HepG2 (cell line): ENCODE measurements around the gene GMNN. TPM values are rescaled to one million over a fixed set of nuclear protein-coding genes. Genes with fewer than 3 reads are reported as not detected.
A peak's percentile ranks its signal among the peaks of the same experiment; 100 is the strongest.

Experiments used
- GATA4 ChIP-seq: sonication (generic); IDR thresholded peaks from 2 replicates; pipeline ENCODE4 v1.6.1; 2016; ENCODE audit warnings: antibody characterized with exemption, low read depth, borderline replicate concordance
- HNRNPL ChIP-seq: fragments of 200-400 bp; formaldehyde crosslinking; IDR thresholded peaks from 2 replicates; pipeline ENCODE4 v1.6.1; 2017; ENCODE audit warnings: mild to moderate bottlenecking, low read depth, low read length
- ISX ChIP-seq: sonication (generic); formaldehyde crosslinking; conservative IDR thresholded peaks from 2 replicates; pipeline ENCODE4 v1.5.0; 2020; ENCODE audit warnings: missing genetic modification reagents
- KAT8 ChIP-seq: IDR thresholded peaks from 2 replicates; pipeline ENCODE4 v1.6.1; 2016; ENCODE audit warnings: missing genetic modification reagents, missing compliant biosample characterization
- PAWR ChIP-seq: sonication (generic); formaldehyde crosslinking; IDR thresholded peaks from 2 replicates; pipeline ENCODE4 v1.4.0; 2020; ENCODE audit warnings: missing genetic modification reagents, mild to moderate bottlenecking, borderline replicate concordance
- PTBP1 ChIP-seq: fragments of 200-400 bp; formaldehyde crosslinking; IDR thresholded peaks from 2 replicates; pipeline ENCODE4 v1.6.1; 2018; ENCODE audit warnings: low read length, low read depth; ENCODE audit not compliant: poor library complexity, severe bottlenecking
- SIN3B ChIP-seq: fragments of 150-350 bp; IDR thresholded peaks from 2 replicates; pipeline ENCODE4 v1.6.1; 2014; ENCODE audit warnings: low read length
- SYNCRIP ChIP-seq: fragments of 200-400 bp; formaldehyde crosslinking; IDR thresholded peaks from 2 replicates; pipeline ENCODE4 v1.6.1; 2018; ENCODE audit warnings: mild to moderate bottlenecking, low read depth, low read length; ENCODE audit not compliant: insufficient read depth
- XBP1 ChIP-seq: sonication (generic); formaldehyde crosslinking; IDR thresholded peaks from 2 replicates; pipeline ENCODE4 v1.5.0; 2020; ENCODE audit warnings: missing genetic modification reagents
- ZFP37 ChIP-seq: sonication (generic); formaldehyde crosslinking; IDR thresholded peaks from 2 replicates; pipeline ENCODE4 v1.4.0; 2020; ENCODE audit warnings: missing genetic modification reagents, borderline replicate concordance
- ZNF383 ChIP-seq: sonication (generic); formaldehyde crosslinking; IDR thresholded peaks from 2 replicates; pipeline ENCODE4 v1.4.0; 2020; ENCODE audit warnings: missing genetic modification reagents, mild to moderate bottlenecking, borderline replicate concordance
- ZNF703 ChIP-seq: sonication (generic); formaldehyde crosslinking; IDR thresholded peaks from 2 replicates; pipeline ENCODE4 v1.5.1; 2020; ENCODE audit warnings: missing genetic modification reagents, mild to moderate bottlenecking, moderate library complexity, borderline replicate concordance
- ZNF772 ChIP-seq: sonication (generic); formaldehyde crosslinking; IDR thresholded peaks from 2 replicates; pipeline ENCODE4 v1.5.0; 2020; ENCODE audit warnings: mild to moderate bottlenecking, missing genetic modification reagents
- ZNF773 ChIP-seq: sonication (generic); formaldehyde crosslinking; IDR thresholded peaks from 2 replicates; pipeline ENCODE4 v1.4.0; 2020; ENCODE audit warnings: missing genetic modification reagents, borderline replicate concordance
- polyA plus RNA-seq, 8 experiments: library from polyadenylated mRNA; depleted of rRNA in 3 of 8; stranded (reverse) in 7 of 8; unstranded in 1 of 8; fragments of >200 nt; fragmentation: Illumina TruSeq in 4 of 8; extraction: Trizol in 4 of 8; gene quantifications; 2 replicates each; pipeline versions ENCODE4 v1.2.1 to v1.2.3, GENCODE V29; 2011 to 2016; ENCODE audit warnings: low read depth in 4 of 8, missing spikeins in 1 of 8, mixed read lengths in 1 of 8; ENCODE audit not compliant: insufficient read depth in 1 of 8
- total RNA-seq, 5 experiments: library from RNA; depleted of rRNA; stranded (reverse); fragments of >200 nt; fragmentation: Illumina TruSeq; extraction: Trizol; gene quantifications; 2 replicates each; pipeline ENCODE4 v1.2.3, GENCODE V29; 2016; ENCODE audit warnings: low read depth in 1 of 5
- TF ChIP-seq, protein P1 (sequence below): sonication (generic); formaldehyde crosslinking; IDR thresholded peaks from 2 replicates; pipeline ENCODE4 v1.4.0; 2020; ENCODE audit warnings: missing genetic modification reagents, borderline replicate concordance
- TF ChIP-seq, protein P2 (sequence below): sonication (generic); formaldehyde crosslinking; IDR thresholded peaks from 2 replicates; pipeline ENCODE4; 2020; ENCODE audit warnings: missing genetic modification reagents, mild to moderate bottlenecking, borderline replicate concordance
- TF ChIP-seq, protein P3 (sequence below): sonication (generic); formaldehyde crosslinking; IDR thresholded peaks from 2 replicates; pipeline ENCODE4 v1.5.1; 2020; ENCODE audit warnings: missing genetic modification reagents, mild to moderate bottlenecking, borderline replicate concordance
- TF ChIP-seq, protein P4 (sequence below): sonication (generic); formaldehyde crosslinking; IDR thresholded peaks from 2 replicates; pipeline ENCODE4 v1.4.0; 2020; ENCODE audit warnings: missing genetic modification reagents, borderline replicate concordance

GMNN gene
- total and polyA plus RNA-seq, 2 of the 13 experiments (the other 11 are each of a cell fraction or from before 2014, with no cell fraction given), result 61.8 to 154 TPM

DNA sequence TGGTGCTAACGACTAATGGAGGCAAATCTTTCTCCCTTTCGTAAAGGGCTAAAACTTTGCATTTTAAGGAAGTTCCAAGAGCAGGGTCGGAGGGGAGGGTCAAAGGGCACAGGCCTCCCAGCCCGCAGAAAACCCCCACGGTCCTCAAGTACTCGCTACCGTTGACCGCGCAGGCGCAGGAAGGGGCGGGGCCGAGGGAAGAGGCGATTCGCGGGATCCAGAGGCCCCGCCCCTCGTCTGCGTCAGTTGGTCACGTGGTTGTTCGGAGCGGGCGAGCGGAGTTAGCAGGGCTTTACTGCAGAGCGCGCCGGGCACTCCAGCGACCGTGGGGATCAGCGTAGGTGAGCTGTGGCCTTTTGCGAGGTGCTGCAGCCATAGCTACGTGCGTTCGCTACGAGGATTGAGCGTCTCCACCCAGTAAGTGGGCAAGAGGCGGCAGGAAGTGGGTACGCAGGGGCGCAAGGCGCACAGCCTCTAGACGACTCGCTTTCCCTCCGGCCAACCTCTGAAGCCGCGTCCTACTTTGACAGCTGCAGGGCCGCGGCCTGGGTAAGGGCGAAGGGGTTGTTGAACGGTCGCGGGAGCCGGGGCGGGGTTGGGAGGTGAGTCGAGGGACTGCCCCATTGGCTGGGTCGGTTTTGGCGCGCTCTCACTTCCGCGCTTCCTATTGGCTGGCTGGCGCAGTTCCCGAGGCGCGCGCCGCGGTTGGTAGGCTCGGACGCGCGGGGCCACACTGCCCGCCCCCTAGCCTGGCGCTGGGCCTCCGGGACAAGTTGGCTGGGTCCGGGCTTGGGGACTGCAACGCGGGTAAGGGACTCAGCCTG is at the start of gene GMNN (continued):
- TF ChIP-seq SYNCRIP (no peak), PTBP1 (no peak), ZNF383 (CRISPR knock-in tag) (no peak), GATA4 (peak; percentile 77; the same call in 1 of the 2 replicates), ZNF772 (CRISPR knock-in tag) (peak; percentile 97), HNRNPL (peak; percentile 72; the same call in 1 of the 2 replicates), KAT8 (peak; percentile 71), ISX (CRISPR knock-in tag) (0 out of 2 replicates have a peak, but pooled peaks have one; percentile 80), ZFP37 (CRISPR knock-in tag) (peak; percentile 80), XBP1 (CRISPR knock-in tag) (0 out of 2 replicates have a peak, but pooled peaks have one; percentile 69), SIN3B (peak; percentile 80), PAWR (CRISPR knock-in tag) (peak; percentile 74; the same call in 1 of the 2 replicates), ZNF773 (CRISPR knock-in tag) (no peak), ZNF703 (CRISPR knock-in tag) (no peak; the same call in 1 of the 2 replicates)
- TF ChIP-seq, protein P1, sequence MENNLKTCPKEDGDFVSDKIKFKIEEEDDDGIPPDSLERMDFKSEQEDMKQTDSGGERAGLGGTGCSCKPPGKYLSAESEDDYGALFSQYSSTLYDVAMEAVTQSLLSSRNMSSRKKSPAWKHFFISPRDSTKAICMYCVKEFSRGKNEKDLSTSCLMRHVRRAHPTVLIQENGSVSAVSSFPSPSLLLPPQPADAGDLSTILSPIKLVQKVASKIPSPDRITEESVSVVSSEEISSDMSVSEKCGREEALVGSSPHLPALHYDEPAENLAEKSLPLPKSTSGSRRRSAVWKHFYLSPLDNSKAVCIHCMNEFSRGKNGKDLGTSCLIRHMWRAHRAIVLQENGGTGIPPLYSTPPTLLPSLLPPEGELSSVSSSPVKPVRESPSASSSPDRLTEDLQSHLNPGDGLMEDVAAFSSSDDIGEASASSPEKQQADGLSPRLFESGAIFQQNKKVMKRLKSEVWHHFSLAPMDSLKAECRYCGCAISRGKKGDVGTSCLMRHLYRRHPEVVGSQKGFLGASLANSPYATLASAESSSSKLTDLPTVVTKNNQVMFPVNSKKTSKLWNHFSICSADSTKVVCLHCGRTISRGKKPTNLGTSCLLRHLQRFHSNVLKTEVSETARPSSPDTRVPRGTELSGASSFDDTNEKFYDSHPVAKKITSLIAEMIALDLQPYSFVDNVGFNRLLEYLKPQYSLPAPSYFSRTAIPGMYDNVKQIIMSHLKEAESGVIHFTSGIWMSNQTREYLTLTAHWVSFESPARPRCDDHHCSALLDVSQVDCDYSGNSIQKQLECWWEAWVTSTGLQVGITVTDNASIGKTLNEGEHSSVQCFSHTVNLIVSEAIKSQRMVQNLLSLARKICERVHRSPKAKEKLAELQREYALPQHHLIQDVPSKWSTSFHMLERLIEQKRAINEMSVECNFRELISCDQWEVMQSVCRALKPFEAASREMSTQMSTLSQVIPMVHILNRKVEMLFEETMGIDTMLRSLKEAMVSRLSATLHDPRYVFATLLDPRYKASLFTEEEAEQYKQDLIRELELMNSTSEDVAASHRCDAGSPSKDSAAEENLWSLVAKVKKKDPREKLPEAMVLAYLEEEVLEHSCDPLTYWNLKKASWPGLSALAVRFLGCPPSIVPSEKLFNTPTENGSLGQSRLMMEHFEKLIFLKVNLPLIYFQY (CRISPR knock-in tag), result no peak
- TF ChIP-seq, protein P2, sequence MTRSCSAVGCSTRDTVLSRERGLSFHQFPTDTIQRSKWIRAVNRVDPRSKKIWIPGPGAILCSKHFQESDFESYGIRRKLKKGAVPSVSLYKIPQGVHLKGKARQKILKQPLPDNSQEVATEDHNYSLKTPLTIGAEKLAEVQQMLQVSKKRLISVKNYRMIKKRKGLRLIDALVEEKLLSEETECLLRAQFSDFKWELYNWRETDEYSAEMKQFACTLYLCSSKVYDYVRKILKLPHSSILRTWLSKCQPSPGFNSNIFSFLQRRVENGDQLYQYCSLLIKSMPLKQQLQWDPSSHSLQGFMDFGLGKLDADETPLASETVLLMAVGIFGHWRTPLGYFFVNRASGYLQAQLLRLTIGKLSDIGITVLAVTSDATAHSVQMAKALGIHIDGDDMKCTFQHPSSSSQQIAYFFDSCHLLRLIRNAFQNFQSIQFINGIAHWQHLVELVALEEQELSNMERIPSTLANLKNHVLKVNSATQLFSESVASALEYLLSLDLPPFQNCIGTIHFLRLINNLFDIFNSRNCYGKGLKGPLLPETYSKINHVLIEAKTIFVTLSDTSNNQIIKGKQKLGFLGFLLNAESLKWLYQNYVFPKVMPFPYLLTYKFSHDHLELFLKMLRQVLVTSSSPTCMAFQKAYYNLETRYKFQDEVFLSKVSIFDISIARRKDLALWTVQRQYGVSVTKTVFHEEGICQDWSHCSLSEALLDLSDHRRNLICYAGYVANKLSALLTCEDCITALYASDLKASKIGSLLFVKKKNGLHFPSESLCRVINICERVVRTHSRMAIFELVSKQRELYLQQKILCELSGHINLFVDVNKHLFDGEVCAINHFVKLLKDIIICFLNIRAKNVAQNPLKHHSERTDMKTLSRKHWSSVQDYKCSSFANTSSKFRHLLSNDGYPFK, result peak; percentile 92
- TF ChIP-seq, protein P3, sequence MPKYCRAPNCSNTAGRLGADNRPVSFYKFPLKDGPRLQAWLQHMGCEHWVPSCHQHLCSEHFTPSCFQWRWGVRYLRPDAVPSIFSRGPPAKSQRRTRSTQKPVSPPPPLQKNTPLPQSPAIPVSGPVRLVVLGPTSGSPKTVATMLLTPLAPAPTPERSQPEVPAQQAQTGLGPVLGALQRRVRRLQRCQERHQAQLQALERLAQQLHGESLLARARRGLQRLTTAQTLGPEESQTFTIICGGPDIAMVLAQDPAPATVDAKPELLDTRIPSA, result no peak
- TF ChIP-seq, protein P4, sequence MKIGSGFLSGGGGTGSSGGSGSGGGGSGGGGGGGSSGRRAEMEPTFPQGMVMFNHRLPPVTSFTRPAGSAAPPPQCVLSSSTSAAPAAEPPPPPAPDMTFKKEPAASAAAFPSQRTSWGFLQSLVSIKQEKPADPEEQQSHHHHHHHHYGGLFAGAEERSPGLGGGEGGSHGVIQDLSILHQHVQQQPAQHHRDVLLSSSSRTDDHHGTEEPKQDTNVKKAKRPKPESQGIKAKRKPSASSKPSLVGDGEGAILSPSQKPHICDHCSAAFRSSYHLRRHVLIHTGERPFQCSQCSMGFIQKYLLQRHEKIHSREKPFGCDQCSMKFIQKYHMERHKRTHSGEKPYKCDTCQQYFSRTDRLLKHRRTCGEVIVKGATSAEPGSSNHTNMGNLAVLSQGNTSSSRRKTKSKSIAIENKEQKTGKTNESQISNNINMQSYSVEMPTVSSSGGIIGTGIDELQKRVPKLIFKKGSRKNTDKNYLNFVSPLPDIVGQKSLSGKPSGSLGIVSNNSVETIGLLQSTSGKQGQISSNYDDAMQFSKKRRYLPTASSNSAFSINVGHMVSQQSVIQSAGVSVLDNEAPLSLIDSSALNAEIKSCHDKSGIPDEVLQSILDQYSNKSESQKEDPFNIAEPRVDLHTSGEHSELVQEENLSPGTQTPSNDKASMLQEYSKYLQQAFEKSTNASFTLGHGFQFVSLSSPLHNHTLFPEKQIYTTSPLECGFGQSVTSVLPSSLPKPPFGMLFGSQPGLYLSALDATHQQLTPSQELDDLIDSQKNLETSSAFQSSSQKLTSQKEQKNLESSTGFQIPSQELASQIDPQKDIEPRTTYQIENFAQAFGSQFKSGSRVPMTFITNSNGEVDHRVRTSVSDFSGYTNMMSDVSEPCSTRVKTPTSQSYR (CRISPR knock-in tag), result peak; percentile 81; the same call in 1 of the 2 replicates
